HepG2 (cell line): ENCODE measurements around the gene CARHSP1. TPM values are rescaled to one million over a fixed set of nuclear protein-coding genes. Genes with fewer than 3 reads are reported as not detected.

ENCODE experiments used
- ATAC-seq: fragments of 200-7000 bp; cut with Tn5 transposase; 3 replicates; pipeline ENCODE4 v1.9.1; 2020; ENCODE audit warnings: mild to moderate bottlenecking, moderate library complexity
- BruUV-seq: library from RNA; stranded (reverse); fragments of 400-500 nt; replicated peaks from 2 replicates; lab custom pipeline; 2021; lab: Mats Ljungman, UMichigan
- CTCF ChIA-PET: fragments of 300-600 bp; formaldehyde crosslinking; extraction: SDS; loops from one replicate; lab custom pipeline; 2021; ENCODE audit warnings: low total read pairs, inconsistent platforms, low intra/inter-chr PET ratio; lab: Yijun Ruan, JAX
- POLR2A ChIA-PET: fragments of 350-600 bp; sonication (Branson Sonifier 250); formaldehyde crosslinking; loops from one replicate; lab custom pipeline; 2020; ENCODE audit warnings: antibody characterized with exemption, inconsistent platforms; lab: Yijun Ruan, JAX
- DNase-seq: peaks from one replicate; pipeline ENCODE4 v3.0.0-alpha.2; 2015; ENCODE audit warnings: low spot score
- FAIRE-seq: peaks from 3 replicates; lab custom pipeline; 2011; peaks lifted over from hg19 to GRCh38; lab: Jason Lieb, UNC
- H2AFZ ChIP-seq: one replicate; pipeline ENCODE4 v1.6.1; 2011; ENCODE audit warnings: low read length, inconsistent platforms
- H3K27ac ChIP-seq: fragments of 300-600 bp; 3 replicates; pipeline ENCODE4 v1.8.0; 2011; ENCODE audit warnings: mixed run types, mild to moderate bottlenecking, mixed read lengths, low read length, inconsistent platforms; ENCODE audit not compliant: insufficient read depth; ENCODE audit errors: extremely low read length
- H3K27me3 ChIP-seq, 2 experiments: fragments of 200-600 bp in 1 of 2; 2 replicates in 1 of 2; 3 replicates in 1 of 2; pipeline versions ENCODE4 v1.6.0 to v1.8.0; 2011; ENCODE audit warnings: low read length in 2 of 2, mild to moderate bottlenecking in 2 of 2, moderate library complexity in 2 of 2, inconsistent platforms in 1 of 2; ENCODE audit not compliant: insufficient read depth in 2 of 2, control insufficient read depth in 1 of 2
- H3K36me3 ChIP-seq, 2 experiments: fragments of 200-600 bp in 1 of 2; replicated peaks in 1 of 2; 2 replicates in 1 of 2; 3 replicates in 1 of 2; pipeline versions ENCODE4 v1.5.1 to v1.8.0; 2011; ENCODE audit warnings: low read length in 2 of 2, inconsistent platforms in 1 of 2; ENCODE audit not compliant: insufficient read depth in 2 of 2, control insufficient read depth in 1 of 2
- H3K4me1 ChIP-seq: 2 replicates; pipeline ENCODE4 v1.5.1; 2012; ENCODE audit warnings: low read length, inconsistent platforms; ENCODE audit not compliant: insufficient read depth
- H3K4me2 ChIP-seq: 2 replicates; pipeline ENCODE4 v1.6.0; 2011; ENCODE audit warnings: low read depth, low read length, inconsistent platforms
- H3K4me3 ChIP-seq, 3 experiments: fragments of 200-600 bp in 1 of 3; sonication (generic), shearing (Covaris generic) in 1 of 3; replicated peaks in 1 of 3; 2 replicates each; pipeline ENCODE4 v1.5.1; 2011 to 2016; ENCODE audit warnings: low read length in 3 of 3, inconsistent platforms in 2 of 3, low read depth in 2 of 3, mild to moderate bottlenecking in 2 of 3, control low read depth in 1 of 3, mixed read lengths in 1 of 3; ENCODE audit not compliant: insufficient read depth in 1 of 3
- H3K79me2 ChIP-seq: one replicate; pipeline ENCODE4 v1.6.1; 2011; ENCODE audit warnings: low read length, inconsistent platforms; ENCODE audit not compliant: insufficient read depth
- H3K9ac ChIP-seq: 2 replicates; pipeline ENCODE4 v1.6.0; 2011; ENCODE audit warnings: mild to moderate bottlenecking, low read depth, low read length, inconsistent platforms; ENCODE audit not compliant: insufficient read depth
- H3K9me3 ChIP-seq: 2 replicates; pipeline ENCODE4 v1.5.1; 2012; ENCODE audit warnings: mild to moderate bottlenecking, low read length
- H4K20me1 ChIP-seq: 2 replicates; pipeline ENCODE4 v1.6.0; 2011; ENCODE audit warnings: inconsistent platforms, mild to moderate bottlenecking, low read length, moderate library complexity; ENCODE audit not compliant: insufficient read depth
- AKAP8 ChIP-seq: sonication (generic); formaldehyde crosslinking; IDR thresholded peaks from 2 replicates; pipeline ENCODE4 v1.5.1; 2020; ENCODE audit warnings: mild to moderate bottlenecking, missing genetic modification reagents
- ATF6 ChIP-seq: sonication (generic); formaldehyde crosslinking; conservative IDR thresholded peaks from 2 replicates; pipeline ENCODE4 v1.4.0; 2020; ENCODE audit warnings: missing genetic modification reagents
- DZIP1 ChIP-seq: sonication (generic); formaldehyde crosslinking; IDR thresholded peaks from 2 replicates; pipeline ENCODE4 v1.5.0; 2020; ENCODE audit warnings: mild to moderate bottlenecking, missing genetic modification reagents
- KLF15 ChIP-seq: sonication (generic); formaldehyde crosslinking; IDR thresholded peaks from 2 replicates; pipeline ENCODE4 v1.8.1; 2023; ENCODE audit warnings: borderline replicate concordance, mild to moderate bottlenecking, inconsistent platforms, missing genetic modification reagents, mixed read lengths
- NBN ChIP-seq: fragments of 450-650 bp; conservative IDR thresholded peaks from 2 replicates; pipeline ENCODE4 v1.6.1; 2017
- NFE2L2 ChIP-seq: fragments of 150-350 bp; IDR thresholded peaks from 2 replicates; pipeline ENCODE4 v1.6.1; 2014; ENCODE audit warnings: low read length
- SAP130 ChIP-seq: IDR thresholded peaks from 2 replicates; pipeline ENCODE4 v1.6.1; 2016; ENCODE audit warnings: low read depth
- ZBTB38 ChIP-seq: sonication (generic); formaldehyde crosslinking; IDR thresholded peaks from 2 replicates; pipeline ENCODE4 v1.5.1; 2020; ENCODE audit warnings: mild to moderate bottlenecking, missing genetic modification reagents
- ZBTB8A ChIP-seq: sonication (generic); formaldehyde crosslinking; IDR thresholded peaks from 2 replicates; pipeline ENCODE4 v1.4.0; 2020; ENCODE audit warnings: mild to moderate bottlenecking, low read depth, missing genetic modification reagents, borderline replicate concordance
- ZNF326 ChIP-seq: sonication (generic); formaldehyde crosslinking; IDR thresholded peaks from 2 replicates; pipeline ENCODE4 v1.4.0; 2020; ENCODE audit warnings: missing genetic modification reagents, borderline replicate concordance
- ZNF431 ChIP-seq: sonication (generic); formaldehyde crosslinking; IDR thresholded peaks from 2 replicates; pipeline ENCODE4 v1.9.0; 2022; ENCODE audit warnings: missing genetic modification reagents, low read depth, mild to moderate bottlenecking, borderline replicate concordance
- ZNF446 ChIP-seq: sonication (generic); formaldehyde crosslinking; IDR thresholded peaks from 2 replicates; pipeline ENCODE4 v1.5.0; 2020; ENCODE audit warnings: mild to moderate bottlenecking, missing genetic modification reagents
- ZNF776 ChIP-seq: sonication (generic); formaldehyde crosslinking; IDR thresholded peaks from 2 replicates; pipeline ENCODE4 v1.4.0; 2020; ENCODE audit warnings: mild to moderate bottlenecking, missing genetic modification reagents
- ZNF850 ChIP-seq: sonication (generic); formaldehyde crosslinking; conservative IDR thresholded peaks from 2 replicates; pipeline ENCODE4 v1.9.0; 2021; ENCODE audit warnings: mild to moderate bottlenecking, missing genetic modification reagents
- WGBS: methylation state at CpG from one replicate; pipeline ENCODE4 v1.1.6; 2017; ENCODE audit warnings: low lambda C conversion rate; 5-methylcytosine and 5-hydroxymethylcytosine counted together
- in situ Hi-C: cut with HindIII; loops from 2 replicates; pipeline ENCODE4 v1.10.0; 2017; ENCODE audit warnings: low pct_unique_long_range_greater_than_20kb; ENCODE audit not compliant: extremely low pct_ligation_motif_present
- intact Hi-C: fragments of 100-400 bp; cut with micrococcal nuclease; formaldehyde crosslinking; loops from one replicate; pipeline ENCODE4 v1.10.0; 2022; ENCODE audit not compliant: unreplicated experiment
- polyA plus RNA-seq, 8 experiments: library from polyadenylated mRNA; depleted of rRNA in 3 of 8; stranded (reverse) in 7 of 8; unstranded in 1 of 8; fragments of >200 nt; fragmentation: Illumina TruSeq in 4 of 8; extraction: Trizol in 4 of 8; gene quantifications; 2 replicates each; pipeline versions ENCODE4 v1.2.1 to v1.2.3, GENCODE V29; 2011 to 2016; ENCODE audit warnings: low read depth in 4 of 8, missing spikeins in 1 of 8, mixed read lengths in 1 of 8; ENCODE audit not compliant: insufficient read depth in 1 of 8
- total RNA-seq, 5 experiments: library from RNA; depleted of rRNA; stranded (reverse); fragments of >200 nt; fragmentation: Illumina TruSeq; extraction: Trizol; gene quantifications; 2 replicates each; pipeline ENCODE4 v1.2.3, GENCODE V29; 2016; ENCODE audit warnings: low read depth in 1 of 5
- TF ChIP-seq, protein P1 (sequence below): sonication (generic); formaldehyde crosslinking; IDR thresholded peaks from 2 replicates; pipeline ENCODE4 v1.4.0; 2020; ENCODE audit warnings: mild to moderate bottlenecking, missing genetic modification reagents
- TF ChIP-seq, protein P2 (sequence below): sonication (generic); formaldehyde crosslinking; IDR thresholded peaks from 2 replicates; pipeline ENCODE4 v1.5.0; 2020; ENCODE audit warnings: missing genetic modification reagents, mild to moderate bottlenecking, borderline replicate concordance

The CARHSP1 gene
- total and polyA plus RNA-seq, 2 of the 13 experiments (the other 11 are each of a cell fraction or from before 2014, with no cell fraction given), result 173 to 345 TPM

GRCh38 chr16:8882041-8882617 is 13.3 kb upstream of the CARHSP1 start, which contains the start of gene LITAFD:
Gene LITAFD (plus strand): TSS chr16:8882351. CDS start chr16:8884356, 2,005 bp downstream.
- intact Hi-C loops, result loop anchor here (5.0 kb wide), 3 partner anchors 65 to 210 kb away; partner anchors contain the start of gene HAPSTR1
- no peaks in the 10 kb centered on the region for H3K9me3 ChIP-seq
- H3K27ac ChIP-seq, result no peak within 1 kb of the TSS
- ATAC-seq (no peak), FAIRE-seq (no peak), DNase-seq (no peak)
- peak within 1 kb of the TSS in 1 of 3 experiments; percentile 34; a peak in 2 of 6 replicates for H3K4me3 ChIP-seq
- POLR2A ChIA-PET, result interaction anchor here (0.6 to 14.5 kb wide), 5 partner anchors 15 to 209 kb away, joined by 3 to 235 read pairs (median 4); partner anchors contain the start of genes CARHSP1 and HAPSTR1
- H3K9ac ChIP-seq, result no peak within 1 kb of the TSS
- no peaks in the 10 kb centered on the region for H4K20me1 ChIP-seq
- no peak within 1 kb of the TSS for H2AFZ ChIP-seq
- CTCF ChIA-PET, result no interaction called here
- H3K36me3 ChIP-seq, result peaks cover 0 to under 1% of the 10 kb centered on the region in 2 experiments; a peak in 1 of 5 replicates
- peaks cover 93% of the 10 kb centered on the region for H3K4me1 ChIP-seq
- WGBS, result 51% methylated on average over 9 of the region's 10 CpGs
- peak within 1 kb of the TSS; percentile 75 for H3K4me2 ChIP-seq
- no TSS peak for BruUV-seq
- H3K79me2 ChIP-seq, result no peaks in the 10 kb centered on the region
- H3K27me3 ChIP-seq, result peaks cover 0 to 8% of the 10 kb centered on the region in 2 experiments; a peak in 2 of 5 replicates
- in situ Hi-C loops, result loop anchor here (5.0 to 25.0 kb wide), 2 partner anchors 220 to 315 kb away; partner anchors contain the start of gene ABAT
- 0 out of 2 replicates have a peak, but pooled peaks have one; percentile 20 for TF ChIP-seq ZNF776 (CRISPR knock-in tag)
- TF ChIP-seq ZBTB38 (CRISPR knock-in tag), result 0 out of 2 replicates have a peak, but pooled peaks have one; percentile 5
- no peak for TF ChIP-seq ZNF850 (CRISPR knock-in tag)
- TF ChIP-seq AKAP8 (CRISPR knock-in tag), result no peak
- TF ChIP-seq ZBTB8A (CRISPR knock-in tag), result no peak
- TF ChIP-seq KLF15, result 0 out of 2 replicates have a peak, but pooled peaks have one; percentile 23
- TF ChIP-seq, protein P1, sequence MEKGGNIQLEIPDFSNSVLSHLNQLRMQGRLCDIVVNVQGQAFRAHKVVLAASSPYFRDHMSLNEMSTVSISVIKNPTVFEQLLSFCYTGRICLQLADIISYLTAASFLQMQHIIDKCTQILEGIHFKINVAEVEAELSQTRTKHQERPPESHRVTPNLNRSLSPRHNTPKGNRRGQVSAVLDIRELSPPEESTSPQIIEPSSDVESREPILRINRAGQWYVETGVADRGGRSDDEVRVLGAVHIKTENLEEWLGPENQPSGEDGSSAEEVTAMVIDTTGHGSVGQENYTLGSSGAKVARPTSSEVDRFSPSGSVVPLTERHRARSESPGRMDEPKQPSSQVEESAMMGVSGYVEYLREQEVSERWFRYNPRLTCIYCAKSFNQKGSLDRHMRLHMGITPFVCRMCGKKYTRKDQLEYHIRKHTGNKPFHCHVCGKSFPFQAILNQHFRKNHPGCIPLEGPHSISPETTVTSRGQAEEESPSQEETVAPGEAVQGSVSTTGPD, result 0 out of 2 replicates have a peak, but pooled peaks have one; percentile 13
- TF ChIP-seq ZNF326 (CRISPR knock-in tag), result no peak
- no peak for TF ChIP-seq NBN
- TF ChIP-seq SAP130 (CRISPR knock-in tag), result 0 out of 2 replicates have a peak, but pooled peaks have one; percentile 3
- TF ChIP-seq DZIP1, result 0 out of 2 replicates have a peak, but pooled peaks have one; percentile 36
- TF ChIP-seq NFE2L2, result no peak
- no peak for TF ChIP-seq ATF6 (CRISPR knock-in tag)
- no peak for TF ChIP-seq ZNF431 (CRISPR knock-in tag)
- TF ChIP-seq, protein P2, sequence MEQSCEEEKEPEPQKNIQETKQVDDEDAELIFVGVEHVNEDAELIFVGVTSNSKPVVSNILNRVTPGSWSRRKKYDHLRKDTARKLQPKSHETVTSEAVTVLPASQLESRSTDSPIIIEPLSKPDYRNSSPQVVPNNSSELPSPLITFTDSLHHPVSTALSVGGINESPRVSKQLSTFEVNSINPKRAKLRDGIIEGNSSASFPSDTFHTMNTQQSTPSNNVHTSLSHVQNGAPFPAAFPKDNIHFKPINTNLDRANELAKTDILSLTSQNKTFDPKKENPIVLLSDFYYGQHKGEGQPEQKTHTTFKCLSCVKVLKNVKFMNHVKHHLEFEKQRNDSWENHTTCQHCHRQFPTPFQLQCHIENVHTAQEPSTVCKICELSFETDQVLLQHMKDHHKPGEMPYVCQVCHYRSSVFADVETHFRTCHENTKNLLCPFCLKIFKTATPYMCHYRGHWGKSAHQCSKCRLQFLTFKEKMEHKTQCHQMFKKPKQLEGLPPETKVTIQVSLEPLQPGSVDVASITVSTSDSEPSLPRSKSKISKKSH (CRISPR knock-in tag), result peak; percentile 21; the same call in 1 of the 2 replicates
- TF ChIP-seq ZNF446, result no peak
